Small intestine (tissue), 7 donors: ENCODE data around the gene UHRF2. TPM values are rescaled to one million over a fixed set of nuclear protein-coding genes. Genes with fewer than 3 reads are reported as not detected.

ENCODE experiments used
- DNase-seq, 2 donors: peaks; one replicate each; pipeline versions ENCODE4 v3.0.0 to v3.0.0-alpha.2; 2013
- FAIRE-seq: peaks from 2 replicates; lab custom pipeline; 2012; peaks lifted over from hg19 to GRCh38; lab: Jason Lieb, UNC
- H3K27ac ChIP-seq, 3 donors: one replicate each; pipeline ENCODE4 v1.5.1; 2013; ENCODE audit warnings: low read length in 2 of 3, mild to moderate bottlenecking in 2 of 3, control low read depth in 1 of 3, inconsistent platforms in 1 of 3, low read depth in 1 of 3, moderate library complexity in 1 of 3
- H3K27me3 ChIP-seq, 3 donors: one replicate each; pipeline ENCODE4 v1.6.1; 2013; ENCODE audit warnings: low read length in 3 of 3, inconsistent platforms in 1 of 3; ENCODE audit not compliant: control insufficient read depth in 3 of 3, insufficient read depth in 3 of 3
- H3K36me3 ChIP-seq, 3 donors: one replicate each; pipeline ENCODE4 v1.6.1; 2013; ENCODE audit warnings: low read length in 3 of 3, inconsistent platforms in 1 of 3, low read depth in 1 of 3, mild to moderate bottlenecking in 1 of 3, moderate library complexity in 1 of 3; ENCODE audit not compliant: control insufficient read depth in 3 of 3, insufficient read depth in 2 of 3
- H3K4me1 ChIP-seq, 3 donors: one replicate each; pipeline ENCODE4 v1.6.1; 2013; ENCODE audit warnings: low read length in 2 of 3, inconsistent platforms in 1 of 3, low read depth in 1 of 3, mild to moderate bottlenecking in 1 of 3, moderate library complexity in 1 of 3; ENCODE audit not compliant: control insufficient read depth in 3 of 3, insufficient read depth in 2 of 3
- H3K4me3 ChIP-seq, 3 donors: one replicate each; pipeline ENCODE4 v1.5.1; 2013; ENCODE audit warnings: low read length in 3 of 3, control low read depth in 1 of 3, inconsistent platforms in 1 of 3, low read depth in 1 of 3, mild to moderate bottlenecking in 1 of 3, moderate library complexity in 1 of 3
- H3K9me3 ChIP-seq, 2 donors: one replicate each; pipeline ENCODE4 v1.6.1; 2013; ENCODE audit warnings: low read depth in 1 of 2, low read length in 1 of 2; ENCODE audit not compliant: control insufficient read depth in 2 of 2, insufficient read depth in 1 of 2
- WGBS, 3 donors: extraction: QIAGEN DNeasy Blood & Tissue Kit; methylation state at CpG; one replicate each; pipeline ENCODE4 v1.1.7; 2013; 5-methylcytosine and 5-hydroxymethylcytosine counted together
- polyA plus RNA-seq, 4 donors: library from polyadenylated mRNA; stranded (reverse) in 3 of 4; unstranded in 1 of 4; fragments of 200-250 nt in 3 of 4; fragments of 120-200 nt in 1 of 4; gene quantifications; one replicate each; pipeline versions ENCODE4 v1.2.1 to v1.2.3, GENCODE V29; 2013
- donor health status: healthy with polysubstance abuse.
- donor health status: control.
- donor health status: control.
- donor health status: Bipolar disorder and iron deficiency.
- donor health status: healthy.

The UHRF2 gene
- polyA plus RNA-seq, 4 donors = 12.5 to 47.7 (median 13.1) TPM

GRCh38 chr9:6384732-6385131 is 28.3 kb upstream of the UHRF2 start:
- Histone ChIP-seq H3K27me3 (peaks cover 0 to 2% (median 0%) of the 10 kb centered on the region in 3 donors), H3K9me3 (no peaks in the 10 kb centered on the region), H3K27ac (no peak overlapping the region), H3K4me3 (no peak overlapping the region), H3K4me1 (no peaks in the 10 kb centered on the region), H3K36me3 (no peaks in the 10 kb centered on the region)
- no peak for FAIRE-seq
- no peak for DNase-seq
- 48 to 59% (median 58%) methylated on average over 2 of the region's 2 CpGs for WGBS, 3 donors

- H3K36me3 ChIP-seq = no peaks in the 10 kb centered on the region
- H3K27me3 ChIP-seq = no peaks in the 10 kb centered on the region
- no peak for DNase-seq
- no peaks in the 10 kb centered on the region for H3K9me3 ChIP-seq
- no peak overlapping the region for H3K27ac ChIP-seq
- H3K4me1 ChIP-seq = no peaks in the 10 kb centered on the region
- no peak for FAIRE-seq
- WGBS, 3 donors = 39 to 50% (median 46%) methylated on average over 2 of the region's 2 CpGs
- no peak overlapping the region for H3K4me3 ChIP-seq
Measured at GRCh38 chr9:6399071-6399470, 13.9 kb upstream of the UHRF2 start.

GRCh38 chr9:6405371-6405770 is 7.6 kb upstream of the UHRF2 start:
- Histone ChIP-seq H3K36me3 (no peaks in the 10 kb centered on the region), H3K27ac (no peak overlapping the region), H3K27me3 (no peaks in the 10 kb centered on the region), H3K4me3 (no peak overlapping the region), H3K4me1 (no peaks in the 10 kb centered on the region), H3K9me3 (no peaks in the 10 kb centered on the region)
- DNase-seq (no peak), FAIRE-seq (no peak)

- Histone ChIP-seq H3K4me1 (no peaks in the 10 kb centered on the region), H3K36me3 (no peaks in the 10 kb centered on the region), H3K27me3 (no peaks in the 10 kb centered on the region), H3K27ac (no peak overlapping the region), H3K4me3 (no peak overlapping the region), H3K9me3 (peaks cover 0 to 6% of the 10 kb centered on the region in 2 donors)
- 82 to 89% (median 89%) methylated on average over 2 of the region's 2 CpGs for WGBS, 3 donors
- no peak for FAIRE-seq
- DNase-seq = no peak
Measured at GRCh38 chr9:6407778-6408177, 5.2 kb upstream of the UHRF2 start.

- Histone ChIP-seq H3K27ac (no peak overlapping the region), H3K36me3 (no peaks in the 10 kb centered on the region), H3K9me3 (peaks cover 0 to 6% of the 10 kb centered on the region in 2 donors), H3K4me1 (no peaks in the 10 kb centered on the region), H3K27me3 (no peaks in the 10 kb centered on the region), H3K4me3 (no peak overlapping the region)
- FAIRE-seq (no peak), DNase-seq (no peak)
- 86 to 94% (median 94%) methylated on average over 8 of the region's 8 CpGs for WGBS, 3 donors
Measured at GRCh38 chr9:6408320-6408719, 4.7 kb upstream of the UHRF2 start.

GRCh38 chr9:6409811-6410210 is 3.2 kb upstream of the UHRF2 start:
- H3K36me3 ChIP-seq = no peaks in the 10 kb centered on the region
- DNase-seq (no peak), FAIRE-seq (no peak)
- WGBS, 3 donors = 70 to 83% (median 82%) methylated on average over 3 of the region's 3 CpGs
- peaks cover 0 to 6% of the 10 kb centered on the region in 2 donors for H3K9me3 ChIP-seq
- H3K4me1 ChIP-seq = peaks cover 0 to 2% (median 0%) of the 10 kb centered on the region in 3 donors
- H3K27me3 ChIP-seq = no peaks in the 10 kb centered on the region
- no peak overlapping the region for H3K4me3 ChIP-seq
- no peak overlapping the region for H3K27ac ChIP-seq

GRCh38 chr9:6410633-6411032 is 2.4 kb upstream of the UHRF2 start:
- FAIRE-seq (no peak), DNase-seq (no peak)
- WGBS, 3 donors = 77 to 85% (median 83%) methylated on average over 4 of the region's 4 CpGs
- Histone ChIP-seq H3K27ac (no peak overlapping the region), H3K9me3 (peaks cover 0 to 6% of the 10 kb centered on the region in 2 donors), H3K27me3 (no peaks in the 10 kb centered on the region), H3K4me3 (no peak overlapping the region), H3K4me1 (peaks cover 2 to 6% (median 2%) of the 10 kb centered on the region in 3 donors), H3K36me3 (no peaks in the 10 kb centered on the region)

- no peak for FAIRE-seq
- peak; percentile 49 to 79 for DNase-seq
- Histone ChIP-seq H3K27me3 (no peaks in the 10 kb centered on the region), H3K36me3 (peaks cover 0 to 5% (median 0%) of the 10 kb centered on the region in 3 donors), H3K4me1 (peaks cover 4 to 14% (median 6%) of the 10 kb centered on the region in 3 donors), H3K9me3 (peaks cover 0 to 6% of the 10 kb centered on the region in 2 donors), H3K4me3 (peak overlapping the region; percentile 59 to 99 (median 95)), H3K27ac (peak overlapping the region; percentile 72 to 92 (median 88))
- WGBS, 3 donors = 0 to 1% (median 0%) methylated on average over 80 to 92 of the region's 92 CpGs
Measured at GRCh38 chr9:6413365-6414246, 607 bp downstream of the UHRF2 start.
